Vagina (tissue), 2 donors: ENCODE data around the gene RILP. TPM values are rescaled to one million over a fixed set of nuclear protein-coding genes. Genes with fewer than 3 reads are reported as not detected.

ENCODE experiments used
- DNase-seq, 2 donors: peaks; one replicate each; pipeline ENCODE4 v3.0.0-alpha.2; 2017; ENCODE audit errors: extremely low spot score in 2 of 2
- H3K27ac ChIP-seq: fragments of 200-600 bp; sonication (generic); one replicate; pipeline ENCODE4 v1.5.1; 2019
- H3K27me3 ChIP-seq: fragments of 200-600 bp; sonication (generic); one replicate; pipeline ENCODE4 v1.5.1; 2019
- H3K36me3 ChIP-seq, 2 donors: fragments of 200-600 bp; sonication (generic); one replicate each; pipeline ENCODE4 v1.5.1; 2017 to 2019
- H3K4me1 ChIP-seq: fragments of 200-600 bp; sonication (generic); one replicate; pipeline ENCODE4 v1.5.1; 2019
- H3K4me3 ChIP-seq, 2 donors: fragments of 200-600 bp; sonication (generic); 1 replicate in 1 of 2; 2 replicates in 1 of 2; pipeline ENCODE4 v1.5.1; 2016 to 2019
- H3K9me3 ChIP-seq: fragments of 200-600 bp; sonication (generic); one replicate; pipeline ENCODE4 v1.5.1; 2019
- POLR2A ChIP-seq, 2 donors: fragments of 450-650 bp; IDR thresholded peaks; one replicate each; pipeline ENCODE4 v1.6.1; 2017; ENCODE audit warnings: antibody characterized with exemption in 2 of 2, mild to moderate bottlenecking in 2 of 2, moderate library complexity in 2 of 2
- POLR2AphosphoS5 ChIP-seq, 2 donors: sonication (generic); formaldehyde crosslinking; IDR thresholded peaks; one replicate each; pipeline ENCODE4 v1.9.0; 2017; ENCODE audit warnings: antibody characterized with exemption in 2 of 2, mild to moderate bottlenecking in 2 of 2, low read depth in 1 of 2; ENCODE audit not compliant: insufficient read depth in 1 of 2
- intact Hi-C: fragments of 100-400 bp; cut with DNase I; formaldehyde crosslinking; loops from one replicate; pipeline ENCODE4 v1.15.1; 2023
- total RNA-seq: library from RNA; depleted of rRNA; stranded (reverse); fragments of >200 nt; gene quantifications from one replicate; pipeline ENCODE4 v1.2.3, GENCODE V29; 2016
- TF ChIP-seq, protein P1 (sequence below), 3 experiments: fragments of 450-650 bp in 2 of 3; fragments of 200-600 bp in 1 of 3; sonication (generic) in 1 of 3; IDR thresholded peaks; one replicate each; pipeline ENCODE4 v1.5.1; 2017 to 2019; ENCODE audit warnings: antibody characterized with exemption in 3 of 3, mild to moderate bottlenecking in 2 of 3, moderate library complexity in 2 of 3

RILP gene
- total RNA-seq, 1 donor from 2014 or later, result 7.1 TPM

DNA sequence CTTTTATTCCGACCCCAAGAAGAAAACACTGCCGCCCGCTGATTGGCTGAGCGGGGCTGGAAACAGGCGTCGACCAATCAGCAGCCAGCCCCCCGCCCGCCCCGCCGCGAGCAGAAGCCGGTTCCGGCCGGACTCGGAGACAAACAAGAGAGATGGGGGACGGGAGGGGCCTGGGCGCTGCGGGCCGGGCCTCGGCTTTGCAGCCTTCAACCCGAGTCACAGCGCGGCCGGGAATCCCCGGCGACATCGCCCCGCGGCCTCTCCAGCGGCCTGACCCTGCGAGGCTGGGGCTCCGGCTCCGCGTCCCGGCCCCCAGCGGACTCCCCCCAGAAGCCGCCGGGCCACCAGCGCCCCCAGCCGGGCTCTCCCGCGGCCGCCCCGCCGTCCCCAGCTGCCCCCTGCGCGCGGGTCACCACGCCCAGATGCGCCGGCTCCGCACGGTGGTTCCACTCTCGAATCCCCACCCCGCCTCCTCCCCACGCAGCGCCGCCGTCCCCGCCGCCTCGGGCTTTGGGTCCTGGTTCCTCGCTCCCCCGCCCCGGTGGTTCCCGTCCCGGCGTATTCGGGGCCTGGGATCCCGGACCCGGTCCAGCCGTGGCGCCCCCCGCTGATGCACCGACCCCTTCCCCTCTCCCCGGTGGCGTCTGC, 20.7 kb downstream of the RILP start:
- Histone ChIP-seq H3K36me3 (no peaks in the 10 kb centered on the region), H3K27ac (peak overlapping the region; percentile 95), H3K27me3 (no peaks in the 10 kb centered on the region), H3K4me1 (peaks cover 16% of the 10 kb centered on the region), H3K4me3 (peak overlapping the region; percentile 69 to 96), H3K9me3 (no peaks in the 10 kb centered on the region)
- TF ChIP-seq POLR2A (IDR thresholded peaks at IDR 0.05) (no peak), POLR2AphosphoS5 (IDR thresholded peaks at IDR 0.05; ENCODE audit: insufficient read depth in 1 of 2, low read depth in 1 of 2) (peak in 1 of 2 donors; percentile 55)
- TF ChIP-seq, protein P1, sequence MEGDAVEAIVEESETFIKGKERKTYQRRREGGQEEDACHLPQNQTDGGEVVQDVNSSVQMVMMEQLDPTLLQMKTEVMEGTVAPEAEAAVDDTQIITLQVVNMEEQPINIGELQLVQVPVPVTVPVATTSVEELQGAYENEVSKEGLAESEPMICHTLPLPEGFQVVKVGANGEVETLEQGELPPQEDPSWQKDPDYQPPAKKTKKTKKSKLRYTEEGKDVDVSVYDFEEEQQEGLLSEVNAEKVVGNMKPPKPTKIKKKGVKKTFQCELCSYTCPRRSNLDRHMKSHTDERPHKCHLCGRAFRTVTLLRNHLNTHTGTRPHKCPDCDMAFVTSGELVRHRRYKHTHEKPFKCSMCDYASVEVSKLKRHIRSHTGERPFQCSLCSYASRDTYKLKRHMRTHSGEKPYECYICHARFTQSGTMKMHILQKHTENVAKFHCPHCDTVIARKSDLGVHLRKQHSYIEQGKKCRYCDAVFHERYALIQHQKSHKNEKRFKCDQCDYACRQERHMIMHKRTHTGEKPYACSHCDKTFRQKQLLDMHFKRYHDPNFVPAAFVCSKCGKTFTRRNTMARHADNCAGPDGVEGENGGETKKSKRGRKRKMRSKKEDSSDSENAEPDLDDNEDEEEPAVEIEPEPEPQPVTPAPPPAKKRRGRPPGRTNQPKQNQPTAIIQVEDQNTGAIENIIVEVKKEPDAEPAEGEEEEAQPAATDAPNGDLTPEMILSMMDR (IDR thresholded peaks at IDR 0.05), result peak in 2 of 3 experiments; percentile 18 to 39
- peak in 1 of 2 donors; percentile 97 for DNase-seq
- intact Hi-C loops, result loop anchor here (2.0 kb wide), 1 partner anchor 54 kb away; no protein-coding TSS in a partner anchor

DNA sequence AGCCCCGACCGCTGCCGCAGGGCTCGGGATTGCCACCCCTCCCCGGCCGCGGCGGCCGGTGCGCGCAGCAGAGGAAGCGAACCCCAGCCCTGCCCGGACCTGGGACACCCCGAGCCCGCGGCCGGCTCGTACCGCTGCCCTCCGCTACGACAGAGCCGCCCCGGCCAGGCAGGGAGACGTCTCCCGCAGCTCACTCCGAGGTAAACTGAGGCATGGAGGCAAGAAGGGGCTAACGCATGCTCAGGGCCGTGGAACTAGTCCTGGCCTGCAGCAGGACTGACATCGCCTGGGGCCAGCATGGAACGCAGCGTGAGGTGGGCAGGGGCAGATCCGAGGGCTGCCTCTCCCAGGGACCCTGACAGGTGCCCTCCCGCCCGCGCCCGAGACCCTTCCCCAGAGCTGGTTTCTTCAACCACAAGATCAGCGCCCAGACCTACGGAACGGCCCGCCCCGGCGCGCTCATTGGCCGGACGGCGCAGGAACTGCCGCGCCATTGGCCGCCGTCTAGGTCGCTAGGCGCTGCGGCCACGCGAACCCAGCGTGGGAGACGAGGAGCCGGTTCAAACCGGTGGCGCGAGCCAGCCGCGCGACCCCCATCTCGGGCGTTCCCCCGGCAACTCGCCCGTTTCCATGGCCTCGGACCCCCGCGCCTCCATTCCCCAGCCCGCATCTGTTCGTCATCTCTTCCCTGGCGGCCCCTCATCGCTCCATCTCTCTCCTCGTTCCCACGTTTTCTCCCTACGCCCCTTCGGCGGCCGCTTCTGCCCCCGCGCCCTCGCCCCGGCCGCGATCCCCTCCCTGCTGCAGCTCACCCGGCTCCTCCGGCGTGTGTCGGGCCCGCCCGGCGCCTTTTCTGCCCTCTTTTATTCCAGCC, 21.4 kb downstream of the RILP start, which contains the start of gene SLC43A2:
Gene SLC43A2 (minus strand): TSS at position 853 of the 874 bp plus-strand sequence. CDS start 960 bp downstream, outside the sequence.
- Histone ChIP-seq H3K36me3 (no peaks in the 10 kb centered on the region), H3K4me1 (peaks cover 16% of the 10 kb centered on the region), H3K9me3 (no peaks in the 10 kb centered on the region), H3K27me3 (no peaks in the 10 kb centered on the region), H3K27ac (peak within 1 kb of the TSS; percentile 95), H3K4me3 (peak within 1 kb of the TSS; percentile 69 to 96)
- intact Hi-C loops, result loop anchor here (2.0 kb wide), 1 partner anchor 53 kb away; no protein-coding TSS in a partner anchor
- no peak for DNase-seq
- TF ChIP-seq POLR2AphosphoS5 (IDR thresholded peaks at IDR 0.05; ENCODE audit: insufficient read depth in 1 of 2, low read depth in 1 of 2), result peak in 1 of 2 donors; percentile 75
- TF ChIP-seq, protein P1 (IDR thresholded peaks at IDR 0.05), result no peak
- peak in 1 of 2 donors; percentile 9 for TF ChIP-seq POLR2A (IDR thresholded peaks at IDR 0.05)

DNA sequence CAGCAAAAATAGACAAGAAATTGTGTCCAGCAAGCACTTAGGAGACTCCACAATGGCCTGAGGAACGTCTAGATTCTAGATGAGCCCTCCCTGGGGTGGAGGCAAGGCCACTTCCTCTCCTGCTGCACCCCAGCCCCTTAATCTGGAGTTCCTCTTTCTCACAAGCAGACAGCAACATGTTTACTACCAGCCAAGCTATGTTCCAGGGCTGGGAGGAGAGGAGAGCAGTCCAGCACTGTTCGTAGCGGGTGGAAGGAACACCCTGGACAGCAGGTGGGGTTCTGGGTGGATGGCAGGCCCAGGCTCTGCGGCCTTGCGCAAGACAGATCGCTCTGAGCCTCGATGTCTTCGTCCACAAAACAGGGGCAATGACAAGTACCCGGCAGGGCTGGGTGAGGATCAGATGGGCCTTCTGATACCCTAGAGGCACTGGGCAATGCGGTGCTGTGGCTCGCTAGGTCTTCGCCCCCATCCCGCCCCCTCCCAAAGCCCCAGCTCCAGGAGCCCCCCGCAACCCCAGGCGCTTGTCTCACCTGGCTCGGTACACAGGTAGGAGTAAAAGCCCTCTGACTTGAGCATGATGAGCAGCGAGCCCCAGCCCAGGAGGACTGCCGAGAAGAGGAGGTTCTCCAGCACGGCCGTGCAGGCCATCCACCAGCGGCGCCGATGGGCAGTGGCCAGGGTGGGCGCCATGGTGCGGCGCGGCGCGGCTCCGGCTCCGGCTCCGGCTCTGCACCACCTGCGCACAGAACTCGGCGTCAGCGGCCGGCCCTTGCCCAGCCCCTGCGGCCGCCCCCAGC, 22.3 kb downstream of the RILP start:
- H3K4me3 ChIP-seq, result peak overlapping the region; percentile 69 to 96
- no peaks in the 10 kb centered on the region for H3K9me3 ChIP-seq
- no peaks in the 10 kb centered on the region for H3K27me3 ChIP-seq
- H3K36me3 ChIP-seq, result no peaks in the 10 kb centered on the region
- DNase-seq, result no peak
- H3K27ac ChIP-seq, result peak overlapping the region; percentile 95
- H3K4me1 ChIP-seq, result peaks cover 16% of the 10 kb centered on the region
- TF ChIP-seq, protein P1 (IDR thresholded peaks at IDR 0.05), result no peak
- no peak for TF ChIP-seq POLR2AphosphoS5 (IDR thresholded peaks at IDR 0.05; ENCODE audit: insufficient read depth in 1 of 2, low read depth in 1 of 2)
- TF ChIP-seq POLR2A (IDR thresholded peaks at IDR 0.05), result no peak
- intact Hi-C loops, result no loop called here

DNA sequence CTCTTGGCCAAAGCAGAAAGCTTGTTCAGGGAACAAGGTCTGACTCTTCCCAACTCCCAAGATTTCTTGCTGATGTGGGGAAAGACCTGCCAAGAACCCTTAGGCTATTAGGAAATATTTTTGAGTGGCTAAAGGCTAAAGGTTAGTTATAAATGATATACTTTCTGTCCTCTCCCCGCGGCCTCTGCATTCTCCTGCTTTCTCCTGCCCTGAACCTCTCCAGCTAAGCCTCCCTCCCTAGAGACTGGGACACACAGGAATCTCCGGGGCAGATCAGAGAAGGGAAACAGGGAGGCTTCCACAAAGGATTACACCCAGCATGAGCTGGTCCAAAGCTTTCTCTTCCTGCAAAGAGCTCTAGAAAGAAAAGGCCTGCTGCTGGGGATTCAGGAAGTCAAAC, 23.3 kb downstream of the RILP start:
- H3K36me3 ChIP-seq, result no peaks in the 10 kb centered on the region
- no peak for TF ChIP-seq POLR2AphosphoS5 (IDR thresholded peaks at IDR 0.05; ENCODE audit: insufficient read depth in 1 of 2, low read depth in 1 of 2)
- no peak for TF ChIP-seq POLR2A (IDR thresholded peaks at IDR 0.05)
- TF ChIP-seq, protein P1 (IDR thresholded peaks at IDR 0.05), result no peak
- H3K4me3 ChIP-seq, result no peak overlapping the region
- no peak for DNase-seq
- no peak overlapping the region for H3K27ac ChIP-seq
- H3K4me1 ChIP-seq, result peaks cover 16% of the 10 kb centered on the region
- intact Hi-C loops, result no loop called here
- H3K27me3 ChIP-seq, result no peaks in the 10 kb centered on the region
- no peaks in the 10 kb centered on the region for H3K9me3 ChIP-seq
